HepG2 (cell line): ENCODE measurements around the gene C9orf43. TPM values are rescaled to one million over a fixed set of nuclear protein-coding genes. Genes with fewer than 3 reads are reported as not detected.
A peak's percentile ranks its signal among the peaks of the same experiment; 100 is the strongest.

Experiments
- BRCA1 ChIP-seq: sonication (generic); formaldehyde crosslinking; IDR thresholded peaks from 2 replicates; pipeline ENCODE4 v1.4.0; 2020; ENCODE audit warnings: missing genetic modification reagents
- CBX1 ChIP-seq: IDR thresholded peaks from one replicate; pipeline ENCODE4 v1.6.1; 2016; ENCODE audit warnings: antibody characterized with exemption, low read depth
- CEBPG ChIP-seq: IDR thresholded peaks from 2 replicates; pipeline ENCODE4 v1.6.1; 2016
- FOXK1 ChIP-seq: sonication (generic); formaldehyde crosslinking; IDR thresholded peaks from 2 replicates; pipeline ENCODE4 v1.4.0; 2020; ENCODE audit warnings: low read depth, missing genetic modification reagents, borderline replicate concordance
- HDAC6 ChIP-seq: fragments of 200-600 bp; sonication (generic); IDR thresholded peaks from 2 replicates; pipeline ENCODE4 v1.7.0; 2017; ENCODE audit warnings: mild to moderate bottlenecking, antibody characterized with exemption, low read length, low read depth
- IRF2 ChIP-seq: IDR thresholded peaks from 2 replicates; pipeline ENCODE4 v1.6.1; 2018; ENCODE audit warnings: missing genetic modification reagents, missing compliant biosample characterization
- JARID2 ChIP-seq: sonication (generic); formaldehyde crosslinking; IDR thresholded peaks from 2 replicates; pipeline ENCODE4 v1.8.1; 2023; ENCODE audit warnings: missing genetic modification reagents, inconsistent platforms; ENCODE audit not compliant: insufficient replicate concordance
- KAT8 ChIP-seq: IDR thresholded peaks from 2 replicates; pipeline ENCODE4 v1.6.1; 2016; ENCODE audit warnings: missing genetic modification reagents, missing compliant biosample characterization
- MAFK ChIP-seq, 2 experiments: IDR thresholded peaks in 1 of 2; conservative IDR thresholded peaks in 1 of 2; 2 replicates each; pipeline ENCODE4 v1.6.1; 2011; ENCODE audit warnings: improper control_type of control experiment in 2 of 2, low read length in 2 of 2
- NAIF1 ChIP-seq: sonication (generic); formaldehyde crosslinking; IDR thresholded peaks from 2 replicates; pipeline ENCODE4 v1.5.0; 2020; ENCODE audit warnings: mild to moderate bottlenecking, missing genetic modification reagents, borderline replicate concordance
- NR1H2 ChIP-seq: sonication (generic); formaldehyde crosslinking; IDR thresholded peaks from 2 replicates; pipeline ENCODE4 v1.8.1; 2022; ENCODE audit warnings: low read depth, missing genetic modification reagents, borderline replicate concordance
- RFXAP ChIP-seq: sonication (generic); formaldehyde crosslinking; IDR thresholded peaks from 2 replicates; pipeline ENCODE4 v1.4.0; 2020; ENCODE audit warnings: missing genetic modification reagents, borderline replicate concordance
- SALL2 ChIP-seq: sonication (generic); formaldehyde crosslinking; IDR thresholded peaks from 2 replicates; pipeline ENCODE4 v1.8.1; 2023; ENCODE audit warnings: mild to moderate bottlenecking, missing genetic modification reagents, inconsistent platforms
- TBP ChIP-seq: sonication (generic); formaldehyde crosslinking; IDR thresholded peaks from 2 replicates; pipeline ENCODE4 v1.5.0; 2020; ENCODE audit warnings: missing genetic modification reagents
- TBX2 ChIP-seq: sonication (generic); formaldehyde crosslinking; IDR thresholded peaks from 2 replicates; pipeline ENCODE4 v1.5.0; 2020; ENCODE audit warnings: missing genetic modification reagents, mild to moderate bottlenecking, borderline replicate concordance
- ZBTB7B ChIP-seq: sonication (generic); formaldehyde crosslinking; IDR thresholded peaks from 2 replicates; pipeline ENCODE4 v1.4.0; 2020; ENCODE audit warnings: missing genetic modification reagents
- ZFP82 ChIP-seq: sonication (generic); formaldehyde crosslinking; IDR thresholded peaks from 2 replicates; pipeline ENCODE4 v1.5.1; 2020; ENCODE audit warnings: mild to moderate bottlenecking, missing genetic modification reagents, borderline replicate concordance
- ZNF430 ChIP-seq: sonication (generic); formaldehyde crosslinking; IDR thresholded peaks from 2 replicates; pipeline ENCODE4 v1.9.0; 2021; ENCODE audit warnings: mild to moderate bottlenecking, missing genetic modification reagents
- ZNF570 ChIP-seq: sonication (generic); formaldehyde crosslinking; IDR thresholded peaks from 2 replicates; pipeline ENCODE4 v1.4.0; 2020; ENCODE audit warnings: mild to moderate bottlenecking, missing genetic modification reagents, borderline replicate concordance
- ZNF772 ChIP-seq: sonication (generic); formaldehyde crosslinking; IDR thresholded peaks from 2 replicates; pipeline ENCODE4 v1.5.0; 2020; ENCODE audit warnings: mild to moderate bottlenecking, missing genetic modification reagents
- ZNF782 ChIP-seq: sonication (generic); formaldehyde crosslinking; IDR thresholded peaks from 2 replicates; pipeline ENCODE4 v1.4.0; 2020; ENCODE audit warnings: missing genetic modification reagents, mild to moderate bottlenecking, borderline replicate concordance
- ZSCAN25 ChIP-seq: sonication (generic); formaldehyde crosslinking; IDR thresholded peaks from 2 replicates; pipeline ENCODE4 v1.8.0; 2022; ENCODE audit warnings: mild to moderate bottlenecking, missing genetic modification reagents
- polyA plus RNA-seq, 8 experiments: library from polyadenylated mRNA; depleted of rRNA in 3 of 8; stranded (reverse) in 7 of 8; unstranded in 1 of 8; fragments of >200 nt; fragmentation: Illumina TruSeq in 4 of 8; extraction: Trizol in 4 of 8; gene quantifications; 2 replicates each; pipeline versions ENCODE4 v1.2.1 to v1.2.3, GENCODE V29; 2011 to 2016; ENCODE audit warnings: low read depth in 4 of 8, missing spikeins in 1 of 8, mixed read lengths in 1 of 8; ENCODE audit not compliant: insufficient read depth in 1 of 8
- total RNA-seq, 5 experiments: library from RNA; depleted of rRNA; stranded (reverse); fragments of >200 nt; fragmentation: Illumina TruSeq; extraction: Trizol; gene quantifications; 2 replicates each; pipeline ENCODE4 v1.2.3, GENCODE V29; 2016; ENCODE audit warnings: low read depth in 1 of 5
- TF ChIP-seq, protein P1 (sequence below): sonication (generic); formaldehyde crosslinking; IDR thresholded peaks from 2 replicates; pipeline ENCODE4 v1.9.0; 2022; ENCODE audit warnings: low read depth, missing genetic modification reagents
- TF ChIP-seq, protein P2 (sequence below): IDR thresholded peaks from 2 replicates; pipeline ENCODE4 v1.6.1; 2016
- TF ChIP-seq, protein P3 (sequence below): sonication (generic); formaldehyde crosslinking; IDR thresholded peaks from 2 replicates; pipeline ENCODE4 v1.5.1; 2020; ENCODE audit warnings: mild to moderate bottlenecking, missing genetic modification reagents

The C9orf43 gene
- total and polyA plus RNA-seq, 2 of the 13 experiments (the other 11 are each of a cell fraction or from before 2014, with no cell fraction given): 0.24 to 0.31 TPM

DNA sequence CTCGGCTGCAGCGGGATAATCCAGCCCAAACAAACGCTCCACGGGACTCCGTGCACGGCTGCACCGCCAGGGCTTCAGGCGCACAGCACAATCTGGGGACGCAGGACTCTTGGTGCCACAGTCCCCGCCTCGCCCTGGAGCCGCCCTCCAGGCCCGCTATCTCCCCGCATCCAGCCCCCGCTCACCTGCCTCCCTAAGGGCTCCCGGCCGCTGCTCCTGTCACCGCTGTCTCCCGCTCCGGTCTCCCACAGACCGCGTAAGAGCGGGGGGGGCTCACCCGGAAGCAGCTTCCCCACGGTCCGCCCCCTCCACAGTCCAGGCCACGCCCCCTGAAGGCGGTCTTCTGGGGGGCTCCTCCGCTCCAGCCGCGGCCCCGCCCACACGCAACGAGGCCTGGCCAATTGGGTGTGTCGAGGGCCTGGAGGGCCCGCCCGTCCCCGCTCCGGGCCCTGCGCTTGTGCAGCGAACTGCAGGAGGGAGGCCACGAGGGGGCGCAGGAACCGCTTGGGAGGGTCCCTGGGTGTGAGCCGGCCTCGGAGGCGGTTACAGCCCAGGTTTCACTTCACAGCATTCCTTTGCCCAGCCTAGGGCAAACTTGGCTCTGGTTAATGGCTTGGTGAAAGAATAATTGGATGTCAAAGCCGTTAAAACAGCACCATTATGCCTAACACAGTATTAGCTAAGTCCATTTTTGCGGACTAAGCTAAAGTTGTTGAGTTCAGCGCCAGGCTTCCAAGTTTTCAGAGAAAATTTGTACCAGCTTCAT is 9.3 kb upstream of the C9orf43 start, which contains the start of gene ALAD (continued):
- no peak for TF ChIP-seq TBP (CRISPR knock-in tag)
- TF ChIP-seq BRCA1 (CRISPR knock-in tag): peak; percentile 86
- TF ChIP-seq TBX2 (CRISPR knock-in tag): peak; percentile 78; the same call in 1 of the 2 replicates
- TF ChIP-seq NAIF1 (CRISPR knock-in tag): no peak
- TF ChIP-seq, protein P1, sequence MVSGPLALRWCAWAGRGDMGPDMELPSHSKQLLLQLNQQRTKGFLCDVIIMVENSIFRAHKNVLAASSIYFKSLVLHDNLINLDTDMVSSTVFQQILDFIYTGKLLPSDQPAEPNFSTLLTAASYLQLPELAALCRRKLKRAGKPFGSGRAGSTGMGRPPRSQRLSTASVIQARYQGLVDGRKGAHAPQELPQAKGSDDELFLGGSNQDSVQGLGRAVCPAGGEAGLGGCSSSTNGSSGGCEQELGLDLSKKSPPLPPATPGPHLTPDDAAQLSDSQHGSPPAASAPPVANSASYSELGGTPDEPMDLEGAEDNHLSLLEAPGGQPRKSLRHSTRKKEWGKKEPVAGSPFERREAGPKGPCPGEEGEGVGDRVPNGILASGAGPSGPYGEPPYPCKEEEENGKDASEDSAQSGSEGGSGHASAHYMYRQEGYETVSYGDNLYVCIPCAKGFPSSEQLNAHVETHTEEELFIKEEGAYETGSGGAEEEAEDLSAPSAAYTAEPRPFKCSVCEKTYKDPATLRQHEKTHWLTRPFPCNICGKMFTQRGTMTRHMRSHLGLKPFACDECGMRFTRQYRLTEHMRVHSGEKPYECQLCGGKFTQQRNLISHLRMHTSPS (CRISPR knock-in tag): no peak; the same call in 1 of the 2 replicates
- peak; percentile 87 for TF ChIP-seq ZBTB7B (CRISPR knock-in tag)
- TF ChIP-seq ZSCAN25 (CRISPR knock-in tag): no peak; the same call in 1 of the 2 replicates
- TF ChIP-seq, protein P2, sequence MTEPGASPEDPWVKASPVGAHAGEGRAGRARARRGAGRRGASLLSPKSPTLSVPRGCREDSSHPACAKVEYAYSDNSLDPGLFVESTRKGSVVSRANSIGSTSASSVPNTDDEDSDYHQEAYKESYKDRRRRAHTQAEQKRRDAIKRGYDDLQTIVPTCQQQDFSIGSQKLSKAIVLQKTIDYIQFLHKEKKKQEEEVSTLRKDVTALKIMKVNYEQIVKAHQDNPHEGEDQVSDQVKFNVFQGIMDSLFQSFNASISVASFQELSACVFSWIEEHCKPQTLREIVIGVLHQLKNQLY (CRISPR knock-in tag): peak; percentile 26; the same call in 1 of the 2 replicates
- peak; percentile 66 for TF ChIP-seq CBX1
- peak; percentile 88; the same call in 1 of the 2 replicates for TF ChIP-seq IRF2 (CRISPR knock-in tag)
- peak; percentile 85; the same call in 1 of the 2 replicates for TF ChIP-seq ZFP82
- TF ChIP-seq CEBPG: peak; percentile 37
- peak; percentile 66 for TF ChIP-seq ZNF772 (CRISPR knock-in tag)
- no peak; the same call in 1 of the 2 replicates for TF ChIP-seq ZNF782 (CRISPR knock-in tag)
- peak; percentile 85 for TF ChIP-seq ZNF430 (CRISPR knock-in tag)
- TF ChIP-seq JARID2 (CRISPR knock-in tag): peak; percentile 35
- no peak for TF ChIP-seq HDAC6
- peak; percentile 42; the same call in 1 of the 2 replicates for TF ChIP-seq FOXK1 (CRISPR knock-in tag)
- TF ChIP-seq SALL2 (CRISPR knock-in tag): peak; percentile 70; the same call in 1 of the 2 replicates
- TF ChIP-seq RFXAP (CRISPR knock-in tag): peak; percentile 83; the same call in 1 of the 2 replicates
- peak in 1 of 2 experiments; percentile 36; a peak in 2 of 4 replicates for TF ChIP-seq MAFK (conservative IDR thresholded peaks at IDR 0.05 in 1 of 2, IDR thresholded peaks at IDR 0.05 in 1 of 2; ENCODE audit: low read length in 2 of 2)
- TF ChIP-seq ZNF570: no peak
- peak; percentile 68 for TF ChIP-seq KAT8 (CRISPR knock-in tag)
- TF ChIP-seq NR1H2: no peak
- TF ChIP-seq, protein P3, sequence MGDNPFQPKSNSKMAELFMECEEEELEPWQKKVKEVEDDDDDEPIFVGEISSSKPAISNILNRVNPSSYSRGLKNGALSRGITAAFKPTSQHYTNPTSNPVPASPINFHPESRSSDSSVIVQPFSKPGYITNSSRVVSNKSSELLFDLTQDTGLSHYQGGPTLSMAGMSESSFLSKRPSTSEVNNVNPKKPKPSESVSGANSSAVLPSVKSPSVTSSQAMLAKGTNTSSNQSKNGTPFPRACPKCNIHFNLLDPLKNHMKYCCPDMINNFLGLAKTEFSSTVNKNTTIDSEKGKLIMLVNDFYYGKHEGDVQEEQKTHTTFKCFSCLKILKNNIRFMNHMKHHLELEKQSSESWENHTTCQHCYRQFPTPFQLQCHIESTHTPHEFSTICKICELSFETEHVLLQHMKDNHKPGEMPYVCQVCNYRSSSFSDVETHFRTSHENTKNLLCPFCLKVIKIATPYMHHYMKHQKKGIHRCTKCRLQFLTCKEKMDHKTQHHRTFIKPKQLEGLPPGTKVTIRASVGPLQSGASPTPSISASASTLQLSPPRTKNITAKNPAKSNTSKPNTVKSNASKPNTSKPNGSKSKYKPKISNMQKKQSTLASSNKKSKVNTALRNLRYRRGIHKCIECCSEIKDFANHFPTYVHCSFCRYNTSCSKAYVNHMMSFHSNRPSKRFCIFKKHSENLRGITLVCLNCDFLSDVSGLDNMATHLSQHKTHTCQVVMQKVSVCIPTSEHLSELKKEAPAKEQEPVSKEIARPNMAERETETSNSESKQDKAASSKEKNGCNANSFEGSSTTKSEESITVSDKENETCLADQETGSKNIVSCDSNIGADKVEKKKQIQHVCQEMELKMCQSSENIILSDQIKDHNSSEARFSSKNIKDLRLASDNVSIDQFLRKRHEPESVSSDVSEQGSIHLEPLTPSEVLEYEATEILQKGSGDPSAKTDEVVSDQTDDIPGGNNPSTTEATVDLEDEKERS (CRISPR knock-in tag): peak; percentile 84; the same call in 1 of the 2 replicates
